Endothelial cell of umbilical vein (primary cell): ENCODE data around the gene MTCL1. TPM values are rescaled to one million over a fixed set of nuclear protein-coding genes. Genes with fewer than 3 reads are reported as not detected.

Experiments used
- BruUV-seq: library from RNA; stranded (reverse); fragments of 400-500 nt; replicated peaks from 2 replicates; lab custom pipeline; 2021; lab: Mats Ljungman, UMichigan
- CTCF ChIA-PET: fragments of 300-600, 350-600 bp; sonication (Branson Sonifier 250); formaldehyde crosslinking; loops from one replicate; lab custom pipeline; 2021; ENCODE audit warnings: antibody characterized with exemption, inconsistent platforms; lab: Charles Lee
- POLR2A ChIA-PET: fragments of 300-600, 350-600 bp; sonication (Branson Sonifier 250); formaldehyde crosslinking; loops from one replicate; lab custom pipeline; 2021; ENCODE audit warnings: antibody characterized with exemption, inconsistent platforms; lab: Charles Lee
- DNase-seq: peaks from one replicate; pipeline ENCODE4 v3.0.0-alpha.2; 2011; ENCODE audit warnings: low read depth, low spot score
- FAIRE-seq: peaks from 2 replicates; lab custom pipeline; 2011; peaks lifted over from hg19 to GRCh38; lab: Jason Lieb, UNC
- H2AFZ ChIP-seq: 2 replicates; pipeline ENCODE4 v1.6.0; 2012; ENCODE audit warnings: low read depth, low read length, control low read depth, inconsistent platforms
- H3K27ac ChIP-seq: 2 replicates; pipeline ENCODE4 v1.5.1; 2011; ENCODE audit warnings: low read depth, mild to moderate bottlenecking, control low read depth, low read length, moderate library complexity; ENCODE audit not compliant: insufficient read depth
- H3K27me3 ChIP-seq, 2 experiments: 2 replicates each; pipeline versions ENCODE4 v1.6.0 to v1.6.1; 2011; ENCODE audit warnings: low read length in 2 of 2, mixed read lengths in 1 of 2; ENCODE audit not compliant: control insufficient read depth in 2 of 2, insufficient read depth in 2 of 2
- H3K36me3 ChIP-seq, 2 experiments: 2 replicates in 1 of 2; 3 replicates in 1 of 2; pipeline ENCODE4 v1.5.1; 2011; ENCODE audit warnings: low read length in 2 of 2, mild to moderate bottlenecking in 1 of 2, moderate library complexity in 1 of 2; ENCODE audit not compliant: control insufficient read depth in 2 of 2, insufficient read depth in 2 of 2; ENCODE audit errors: extremely low read depth in 1 of 2
- H3K4me1 ChIP-seq: 3 replicates; pipeline ENCODE4 v1.5.1; 2011; ENCODE audit warnings: mild to moderate bottlenecking, low read length; ENCODE audit not compliant: control insufficient read depth, insufficient read depth; ENCODE audit errors: extremely low read depth
- H3K4me2 ChIP-seq: 2 replicates; pipeline ENCODE4 v1.6.1; 2011; ENCODE audit warnings: low read length, control low read depth, mixed read lengths; ENCODE audit not compliant: insufficient read depth
- H3K4me3 ChIP-seq, 3 experiments: fragments of 200-600 bp in 1 of 3; sonication (generic), shearing (Covaris generic) in 1 of 3; replicated peaks in 1 of 3; 2 replicates each; pipeline ENCODE4 v1.5.1; 2011 to 2016; ENCODE audit warnings: control low read depth in 3 of 3, low read length in 3 of 3, mild to moderate bottlenecking in 2 of 3, inconsistent platforms in 1 of 3, low read depth in 1 of 3, moderate library complexity in 1 of 3; ENCODE audit not compliant: insufficient read depth in 1 of 3
- H3K79me2 ChIP-seq: 2 replicates; pipeline ENCODE4 v1.6.0; 2012; ENCODE audit warnings: low read length, inconsistent platforms; ENCODE audit not compliant: control insufficient read depth, insufficient read depth
- H3K9ac ChIP-seq: replicated peaks from 2 replicates; pipeline ENCODE3; 2011; ENCODE audit warnings: low read length, control low read depth; ENCODE audit not compliant: insufficient read depth; ENCODE audit errors: extremely low read depth
- H3K9me1 ChIP-seq: replicated peaks from 3 replicates; pipeline ENCODE4 v1.6.0; 2011; ENCODE audit warnings: mild to moderate bottlenecking, low read length; ENCODE audit not compliant: control insufficient read depth, insufficient read depth; ENCODE audit errors: extremely low read depth
- H3K9me3 ChIP-seq: replicated peaks from 2 replicates; pipeline ENCODE4 v1.5.1; 2012; ENCODE audit warnings: low read length, inconsistent platforms; ENCODE audit not compliant: control insufficient read depth, insufficient read depth
- H4K20me1 ChIP-seq: replicated peaks from 2 replicates; pipeline ENCODE3; 2011; ENCODE audit warnings: mild to moderate bottlenecking, low read length; ENCODE audit not compliant: control insufficient read depth, insufficient read depth; ENCODE audit errors: extremely low read depth
- MYC ChIP-seq: IDR thresholded peaks from one replicate; pipeline ENCODE4 v1.6.1; 2011; ENCODE audit warnings: mild to moderate bottlenecking, low read depth, low read length
- dilution Hi-C: fragments of 300-500 bp; cut with MboI; formaldehyde crosslinking; loops from one replicate; pipeline ENCODE4 v1.15.0; 2019; ENCODE audit warnings: low sequenced_read_pairs; ENCODE audit not compliant: extremely low pct_ligation_motif_present
- intact Hi-C: fragments of 100-400 bp; cut with micrococcal nuclease; formaldehyde crosslinking; loops from one replicate; pipeline ENCODE4 v1.10.0; 2022
- polyA plus RNA-seq, 4 experiments: library from polyadenylated mRNA; depleted of rRNA in 3 of 4; stranded (reverse) in 3 of 4; unstranded in 1 of 4; fragments of >200 nt; gene quantifications; 2 replicates each; pipeline versions ENCODE4 v1.2.1 to v1.2.3, GENCODE V29; 2011 to 2012; ENCODE audit warnings: missing spikeins in 1 of 4
- small RNA-seq: library from RNA; depleted of rRNA; stranded (forward); fragments of <200 nt; gene quantifications from one replicate; pipeline ENCODE3, GENCODE V24; 2012; ENCODE audit warnings: low replicate concordance, low read depth; ENCODE audit not compliant: insufficient read depth, insufficient read length
- total RNA-seq: library from RNA; stranded (reverse); gene quantifications from 2 replicates; pipeline ENCODE4 v1.2.3, GENCODE V29; 2021

Gene MTCL1
- total and polyA plus RNA-seq, 2 donors (not counting 3 experiments of a cell fraction or from before 2014, with no cell fraction given): 11.9 to 75.7 TPM

- Histone ChIP-seq H3K4me3 (no peak overlapping the region), H3K9me3 (no peaks in the 10 kb centered on the region), H3K4me2 (no peak overlapping the region), H3K27me3 (peaks cover 0 to 1% of the 10 kb centered on the region in 2 experiments), H3K27ac (no peak overlapping the region), H3K9ac (no peak overlapping the region), H3K9me1 (no peaks in the 10 kb centered on the region), H2AFZ (no peak overlapping the region), H3K4me1 (no peaks in the 10 kb centered on the region), H4K20me1 (no peaks in the 10 kb centered on the region), H3K36me3 (no peaks in the 10 kb centered on the region), H3K79me2 (no peaks in the 10 kb centered on the region)
- BruUV-seq: no TSS peak
- intact Hi-C loops: loop anchor here (5.0 to 10.0 kb wide), 2 partner anchors 106 to 174 kb away; no protein-coding TSS in a partner anchor
- no peak for FAIRE-seq
- ChIA-PET CTCF (interaction anchor here (0.6 kb wide), 1 partner anchor 397 kb away, joined by 3 read pairs; no protein-coding TSS in a partner anchor), POLR2A (no interaction called here)
- dilution Hi-C loops: no loop called here
- no peak for DNase-seq
- TF ChIP-seq MYC: no peak
Observed at GRCh38 chr18:8881103-8881502, 175.7 kb downstream of the MTCL1 start.

Small RNAs within 50 kb of the gene (small RNA-seq; reads per million reads assigned to genes)
- not detected for gene RF00019

Other genes with a start within 250 kb of the MTCL1 start
- gene RAB12, start 96.1 kb upstream of the MTCL1 start, total RNA-seq: 42.0 and 45.4 TPM in 2 replicates
- gene RAB12, start 96.1 kb upstream of the MTCL1 start, polyA plus RNA-seq: 9.2 and 11.5 TPM in 2 replicates